GM19467 (cell line): Measurements from ENCODE around the gene KIF7.

Experiments used
- ATAC-seq: cut with Tn5 transposase; IDR thresholded peaks from one replicate; pipeline ENCODE4 v1.9.1; 2021; ENCODE audit warnings: mild to moderate bottlenecking, moderate library complexity; ENCODE audit not compliant: unreplicated experiment

KIF7 gene

GRCh38 chr15:89669941-89670340 is 14.7 kb upstream of the KIF7 start:
- ATAC-seq = no peak

GRCh38 chr15:89669309-89669865 is 14.1 kb upstream of the KIF7 start:
- ATAC-seq = no peak

- ATAC-seq = no peak
Observed at GRCh38 chr15:89668171-89668570, 12.9 kb upstream of the KIF7 start.

GRCh38 chr15:89667706-89667960 is 12.4 kb upstream of the KIF7 start:
- no peak for ATAC-seq

- ATAC-seq = no peak
Observed at GRCh38 chr15:89666858-89667705, 11.8 kb upstream of the KIF7 start.

GRCh38 chr15:89666184-89666857 is 11.1 kb upstream of the KIF7 start:
- ATAC-seq = no peak

- ATAC-seq = no peak
Observed at GRCh38 chr15:89665449-89666181, 10.3 kb upstream of the KIF7 start.

- ATAC-seq = no peak
Observed at GRCh38 chr15:89664441-89665350, 9.4 kb upstream of the KIF7 start.

- no peak for ATAC-seq
Observed at GRCh38 chr15:89662893-89663626, 7.8 kb upstream of the KIF7 start.

GRCh38 chr15:89660556-89660955 is 5.3 kb upstream of the KIF7 start:
- no peak for ATAC-seq

GRCh38 chr15:89659295-89659694 is 4.0 kb upstream of the KIF7 start:
- no peak for ATAC-seq

- no peak for ATAC-seq
Observed at GRCh38 chr15:89657686-89658200, 2.5 kb upstream of the KIF7 start.

- no peak for ATAC-seq
Observed at GRCh38 chr15:89656116-89656815, 999 bp upstream of the KIF7 start.

GRCh38 chr15:89654301-89654761 is 936 bp downstream of the KIF7 start:
- no peak for ATAC-seq

- no peak for ATAC-seq
Observed at GRCh38 chr15:89653578-89653977, 1.7 kb downstream of the KIF7 start.

GRCh38 chr15:89652666-89653065 is 2.6 kb downstream of the KIF7 start:
- ATAC-seq = no peak

GRCh38 chr15:89652131-89652530 is 3.1 kb downstream of the KIF7 start:
- no peak for ATAC-seq

GRCh38 chr15:89649716-89650115 is 5.6 kb downstream of the KIF7 start:
- ATAC-seq = no peak

- ATAC-seq = no peak
Observed at GRCh38 chr15:89649013-89649625, 6.1 kb downstream of the KIF7 start.
